ENCODE measurements around the gene PRUNE1.

DNA sequence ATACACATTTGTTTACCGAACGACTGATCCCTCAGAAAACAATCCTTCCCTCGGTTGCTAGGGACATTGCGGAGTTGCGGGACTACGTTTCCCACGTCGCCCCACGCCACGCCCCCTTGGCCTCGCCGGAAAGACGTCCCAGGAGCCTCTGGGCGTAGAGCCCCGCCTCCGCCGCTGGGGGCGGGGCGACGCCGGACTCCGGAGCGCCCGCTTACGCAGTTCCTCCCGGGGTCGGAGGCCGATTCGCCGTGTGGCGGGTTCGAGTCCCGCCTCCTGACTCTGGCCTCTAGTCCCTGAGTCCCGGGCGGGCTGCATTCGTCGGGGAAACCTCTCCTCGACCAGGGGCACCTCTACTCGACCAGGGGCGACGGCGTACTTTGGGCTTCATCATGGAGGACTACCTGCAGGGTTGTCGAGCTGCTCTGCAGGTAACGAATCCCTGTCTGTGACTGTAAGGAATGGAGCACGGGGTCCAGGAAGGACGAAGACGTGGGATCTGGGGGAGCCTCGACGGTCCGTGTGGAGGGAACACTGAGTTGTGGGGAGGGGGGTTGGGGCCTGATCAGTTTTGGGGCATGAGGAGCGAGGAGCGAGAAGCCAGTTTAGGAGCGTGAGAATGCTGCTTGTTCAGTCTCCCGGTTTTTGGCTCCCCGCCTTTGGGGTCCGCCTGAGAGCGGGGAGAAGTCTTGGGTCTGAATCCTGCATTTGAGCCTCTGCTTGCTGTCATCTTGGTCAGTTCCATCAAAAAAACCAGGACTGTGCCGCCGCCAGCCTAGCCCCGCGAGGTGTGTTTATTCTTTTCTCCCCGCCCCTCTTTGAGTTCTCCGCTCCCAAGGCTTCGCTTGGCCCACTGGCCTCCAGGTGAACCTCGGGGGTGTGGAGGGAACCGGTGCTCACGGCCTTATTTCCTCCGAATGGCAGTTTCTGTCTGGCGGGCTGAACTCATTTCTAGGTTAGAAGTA, at the start of gene PRUNE1:
- TF ChIP-seq, protein P1, sequence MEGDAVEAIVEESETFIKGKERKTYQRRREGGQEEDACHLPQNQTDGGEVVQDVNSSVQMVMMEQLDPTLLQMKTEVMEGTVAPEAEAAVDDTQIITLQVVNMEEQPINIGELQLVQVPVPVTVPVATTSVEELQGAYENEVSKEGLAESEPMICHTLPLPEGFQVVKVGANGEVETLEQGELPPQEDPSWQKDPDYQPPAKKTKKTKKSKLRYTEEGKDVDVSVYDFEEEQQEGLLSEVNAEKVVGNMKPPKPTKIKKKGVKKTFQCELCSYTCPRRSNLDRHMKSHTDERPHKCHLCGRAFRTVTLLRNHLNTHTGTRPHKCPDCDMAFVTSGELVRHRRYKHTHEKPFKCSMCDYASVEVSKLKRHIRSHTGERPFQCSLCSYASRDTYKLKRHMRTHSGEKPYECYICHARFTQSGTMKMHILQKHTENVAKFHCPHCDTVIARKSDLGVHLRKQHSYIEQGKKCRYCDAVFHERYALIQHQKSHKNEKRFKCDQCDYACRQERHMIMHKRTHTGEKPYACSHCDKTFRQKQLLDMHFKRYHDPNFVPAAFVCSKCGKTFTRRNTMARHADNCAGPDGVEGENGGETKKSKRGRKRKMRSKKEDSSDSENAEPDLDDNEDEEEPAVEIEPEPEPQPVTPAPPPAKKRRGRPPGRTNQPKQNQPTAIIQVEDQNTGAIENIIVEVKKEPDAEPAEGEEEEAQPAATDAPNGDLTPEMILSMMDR (conservative IDR thresholded peaks at IDR 0.05) = no peak
- TF ChIP-seq EZH2 (IDR thresholded peaks at IDR 0.05; ENCODE audit: low read depth) = no peak
